VCaP (cell line): Measurements from ENCODE around the gene NIPSNAP3A.
A peak's percentile ranks its signal among the peaks of the same experiment; 100 is the strongest.

ENCODE experiments used
- H3K27ac ChIP-seq: fragments of 450-650 bp; 2 replicates; pipeline ENCODE4 v1.5.1; 2017
- TF ChIP-seq, protein P1 (sequence below): fragments of 450-650 bp; conservative IDR thresholded peaks from 2 replicates; pipeline ENCODE4 v1.5.1; 2017; ENCODE audit warnings: mild to moderate bottlenecking, moderate library complexity

The NIPSNAP3A gene

DNA sequence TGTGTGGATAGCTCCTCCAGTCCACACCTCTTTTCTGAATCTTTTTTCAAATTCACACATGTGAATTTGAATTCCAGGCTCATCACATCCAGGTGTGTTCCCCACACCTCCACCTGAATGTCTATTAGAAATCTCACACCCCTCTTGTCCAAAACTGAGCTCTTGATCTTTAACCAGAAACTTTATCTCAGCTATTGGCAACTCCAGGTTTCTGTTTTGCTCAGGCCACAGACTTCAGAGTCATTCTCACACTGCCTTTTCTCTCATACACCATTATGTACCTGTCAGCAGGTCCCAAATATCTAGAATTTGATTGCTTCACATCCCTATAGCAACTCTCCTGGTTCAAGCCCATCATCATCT lies 28.1 kb downstream of the NIPSNAP3A start:
- H3K27ac ChIP-seq: no peak overlapping the region
- TF ChIP-seq, protein P1, sequence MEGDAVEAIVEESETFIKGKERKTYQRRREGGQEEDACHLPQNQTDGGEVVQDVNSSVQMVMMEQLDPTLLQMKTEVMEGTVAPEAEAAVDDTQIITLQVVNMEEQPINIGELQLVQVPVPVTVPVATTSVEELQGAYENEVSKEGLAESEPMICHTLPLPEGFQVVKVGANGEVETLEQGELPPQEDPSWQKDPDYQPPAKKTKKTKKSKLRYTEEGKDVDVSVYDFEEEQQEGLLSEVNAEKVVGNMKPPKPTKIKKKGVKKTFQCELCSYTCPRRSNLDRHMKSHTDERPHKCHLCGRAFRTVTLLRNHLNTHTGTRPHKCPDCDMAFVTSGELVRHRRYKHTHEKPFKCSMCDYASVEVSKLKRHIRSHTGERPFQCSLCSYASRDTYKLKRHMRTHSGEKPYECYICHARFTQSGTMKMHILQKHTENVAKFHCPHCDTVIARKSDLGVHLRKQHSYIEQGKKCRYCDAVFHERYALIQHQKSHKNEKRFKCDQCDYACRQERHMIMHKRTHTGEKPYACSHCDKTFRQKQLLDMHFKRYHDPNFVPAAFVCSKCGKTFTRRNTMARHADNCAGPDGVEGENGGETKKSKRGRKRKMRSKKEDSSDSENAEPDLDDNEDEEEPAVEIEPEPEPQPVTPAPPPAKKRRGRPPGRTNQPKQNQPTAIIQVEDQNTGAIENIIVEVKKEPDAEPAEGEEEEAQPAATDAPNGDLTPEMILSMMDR: no peak

DNA sequence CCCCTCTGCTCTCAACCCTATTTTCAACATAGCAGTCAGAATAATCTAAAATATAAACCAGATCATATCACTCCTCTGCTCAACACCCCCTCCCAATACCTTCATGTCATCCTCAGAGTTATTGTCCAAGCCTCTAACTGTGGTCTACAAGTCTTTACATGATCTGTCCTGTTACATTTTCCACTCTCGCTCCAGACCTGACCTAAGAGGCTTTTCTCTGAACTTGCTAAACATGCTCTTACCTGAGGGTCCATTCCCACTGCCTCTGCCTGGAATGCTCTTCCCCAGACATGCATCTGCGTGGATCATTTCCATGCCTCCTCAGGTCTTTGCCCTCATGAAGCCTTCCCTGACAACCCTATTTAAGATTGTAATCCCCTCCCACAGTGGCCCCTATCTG lies 28.5 kb downstream of the NIPSNAP3A start:
- TF ChIP-seq, protein P1: no peak
- no peak overlapping the region for H3K27ac ChIP-seq

DNA sequence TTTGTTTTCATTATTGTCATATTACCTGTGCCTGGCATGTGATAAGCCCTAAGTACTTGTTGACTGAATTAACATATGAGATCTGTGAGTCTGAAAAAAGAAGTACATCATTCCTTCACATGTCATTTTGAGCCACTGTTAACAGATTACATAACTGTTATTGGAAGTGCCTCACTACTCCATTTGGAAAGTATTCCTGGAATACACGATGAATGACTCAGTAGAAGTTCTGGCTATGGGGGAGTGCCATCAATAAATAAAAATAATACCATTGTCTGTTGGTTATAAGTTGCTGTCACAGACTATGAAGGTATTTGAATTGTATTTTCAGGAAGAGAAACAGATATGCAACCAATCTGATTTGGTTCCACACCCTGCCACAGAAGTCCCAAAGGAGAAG lies 29.3 kb downstream of the NIPSNAP3A start:
- no peak overlapping the region for H3K27ac ChIP-seq
- TF ChIP-seq, protein P1: no peak

DNA sequence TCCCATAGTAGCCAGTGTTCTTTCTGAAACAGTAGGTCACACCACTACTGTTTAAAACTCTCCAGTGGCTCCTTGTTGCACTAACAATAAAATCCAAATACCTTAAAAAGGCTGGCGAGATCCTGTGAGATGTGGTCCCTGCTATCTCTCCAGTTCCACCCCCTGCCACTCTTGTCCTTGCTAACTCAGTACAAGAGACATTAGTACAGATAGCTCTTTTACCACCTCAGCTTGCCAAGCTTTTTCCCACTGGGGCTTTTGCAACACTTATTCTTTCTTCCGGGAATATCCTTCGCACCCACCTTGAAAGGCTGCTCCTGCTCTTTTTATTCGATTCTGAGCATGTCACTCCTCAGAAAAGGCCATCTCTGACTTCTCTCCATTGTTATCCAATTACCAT lies 31.3 kb downstream of the NIPSNAP3A start:
- H3K27ac ChIP-seq: no peak overlapping the region
- TF ChIP-seq, protein P1: no peak

DNA sequence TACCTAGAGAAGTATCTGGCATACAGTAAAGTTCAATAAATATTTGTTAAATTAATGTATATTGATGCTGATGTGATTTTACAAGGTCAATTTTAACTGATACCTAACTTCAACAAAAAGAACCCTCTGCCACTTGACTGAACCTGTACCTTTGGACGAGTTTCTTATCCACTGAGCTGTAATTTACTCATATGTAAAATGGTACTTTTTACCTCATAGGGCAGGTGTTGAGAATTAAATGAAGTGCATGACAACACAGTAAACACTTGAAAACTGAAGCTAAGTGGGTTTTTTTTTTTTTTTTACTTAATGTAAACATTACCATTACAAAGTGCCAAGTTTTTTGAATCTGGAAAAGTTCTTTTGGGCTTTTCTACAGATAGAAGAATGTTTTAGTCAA lies 31.9 kb downstream of the NIPSNAP3A start:
- TF ChIP-seq, protein P1: no peak
- no peak overlapping the region for H3K27ac ChIP-seq

DNA sequence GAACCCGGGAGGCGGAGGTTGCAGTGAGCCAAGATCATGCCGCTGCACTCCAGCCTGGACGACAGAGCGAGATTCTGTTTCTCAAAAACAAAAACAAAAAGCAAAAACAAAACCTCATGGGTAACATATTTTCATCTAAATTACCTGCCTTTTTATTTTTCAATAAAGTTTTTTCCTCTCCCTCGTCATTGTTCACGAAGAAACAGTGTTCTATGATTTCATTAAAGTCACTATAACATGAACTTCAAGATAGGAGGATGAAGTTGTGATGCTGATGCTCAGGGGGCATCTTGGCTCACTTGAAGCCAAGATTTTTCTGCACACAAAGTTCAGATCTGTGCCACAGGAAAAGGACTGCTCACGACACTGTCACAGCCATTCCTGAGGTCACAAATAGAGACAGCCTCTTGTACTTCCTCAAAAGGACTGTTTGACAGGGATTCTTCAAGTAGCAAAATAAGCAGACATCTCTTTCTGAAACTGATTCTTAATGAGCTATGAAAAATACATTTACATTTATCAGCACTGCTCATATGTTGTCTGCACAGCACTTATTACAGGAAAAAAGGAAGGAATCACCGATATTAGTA lies 32.6 kb downstream of the NIPSNAP3A start:
- TF ChIP-seq, protein P1: no peak
- no peak overlapping the region for H3K27ac ChIP-seq

DNA sequence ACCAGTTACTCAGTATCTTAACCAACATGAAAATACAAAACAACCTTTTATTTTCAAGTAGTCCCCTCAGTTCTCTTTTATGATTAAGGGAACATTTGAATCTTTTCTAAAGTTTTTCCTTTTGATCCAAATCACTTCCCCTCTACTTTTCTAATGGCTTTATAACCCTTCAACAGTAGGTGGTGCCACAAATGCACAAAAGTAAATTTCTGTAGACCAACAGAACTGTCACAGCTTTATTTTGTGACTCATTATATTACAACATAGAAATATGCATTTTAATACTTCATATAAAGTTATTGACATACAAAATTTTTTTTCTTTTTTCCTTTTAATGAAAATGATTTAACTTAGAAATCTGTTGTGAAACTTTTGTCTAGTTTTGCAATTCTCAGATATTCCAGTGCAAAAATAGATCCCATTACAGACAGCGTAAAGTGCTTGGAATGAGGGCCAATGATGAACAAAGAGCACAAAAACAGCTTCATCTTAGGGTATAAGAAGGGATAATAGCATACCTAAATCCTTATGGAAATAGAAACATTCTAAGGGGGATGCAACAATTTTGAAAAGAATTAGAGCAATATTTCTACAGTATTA lies 33.4 kb downstream of the NIPSNAP3A start:
- TF ChIP-seq, protein P1: peak; percentile 76
- H3K27ac ChIP-seq: no peak overlapping the region
